ENCODE data around the gene MOCS1.

GRCh38 chr6:39923394-39923793, 10.9 kb downstream of the MOCS1 start:
- TF ChIP-seq EZH2 (IDR thresholded peaks at IDR 0.05; ENCODE audit: insufficient read depth, low read length) (no peak), CTCF (IDR thresholded peaks at IDR 0.05; ENCODE audit: insufficient read depth, low read depth, low read length) (no peak)
